IPS-18a (cell line): Measurements from ENCODE around the gene FAHD1.

ENCODE experiments used
- H3K27ac ChIP-seq: one replicate; pipeline ENCODE4 v1.5.1; 2013; ENCODE audit warnings: low read length
- H3K27me3 ChIP-seq: one replicate; pipeline ENCODE4 v1.6.1; 2013; ENCODE audit warnings: mild to moderate bottlenecking, low read length; ENCODE audit not compliant: control insufficient read depth, insufficient read depth
- H3K36me3 ChIP-seq: one replicate; pipeline ENCODE4 v1.6.1; 2013; ENCODE audit warnings: low read depth, low read length; ENCODE audit not compliant: control insufficient read depth
- H3K4me1 ChIP-seq: one replicate; pipeline ENCODE4 v1.6.1; 2013; ENCODE audit warnings: low read depth, low read length; ENCODE audit not compliant: control insufficient read depth
- H3K4me3 ChIP-seq: one replicate; pipeline ENCODE4 v1.5.1; 2013; ENCODE audit warnings: low read length
- H3K9ac ChIP-seq: one replicate; pipeline ENCODE4 v1.6.1; 2013; ENCODE audit warnings: mild to moderate bottlenecking, low read length, moderate library complexity
- H3K9me3 ChIP-seq: one replicate; pipeline ENCODE4 v1.6.1; 2013; ENCODE audit warnings: low read depth, low read length; ENCODE audit not compliant: control insufficient read depth

FAHD1 gene

GRCh38 chr16:1832838-1833454 lies 5.9 kb downstream of the FAHD1 start:
- no peaks in the 10 kb centered on the region for H3K36me3 ChIP-seq
- H3K27ac ChIP-seq, result no peak overlapping the region
- H3K9ac ChIP-seq, result no peak overlapping the region
- H3K4me3 ChIP-seq, result no peak overlapping the region
- H3K4me1 ChIP-seq, result no peaks in the 10 kb centered on the region
- no peaks in the 10 kb centered on the region for H3K27me3 ChIP-seq
- no peaks in the 10 kb centered on the region for H3K9me3 ChIP-seq

DNA sequence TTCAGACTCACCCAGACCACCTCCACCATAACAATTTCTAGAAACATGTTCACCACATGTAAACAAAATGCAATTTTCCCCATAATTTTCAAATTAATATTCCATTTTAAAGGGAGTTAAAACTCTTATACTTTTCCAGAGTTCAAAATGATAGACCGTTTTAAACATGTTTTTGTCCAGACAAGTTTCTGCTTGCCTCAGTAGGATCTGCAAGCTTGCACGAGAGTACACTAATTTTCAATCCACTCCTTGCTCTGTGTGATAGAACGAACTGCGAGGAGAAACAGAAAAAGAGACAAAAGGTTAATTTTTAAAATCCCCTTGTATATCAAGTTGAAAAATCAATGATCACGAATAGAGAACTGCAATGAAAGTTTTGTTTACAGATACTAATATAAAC lies 7.1 kb downstream of the FAHD1 start:
- Histone ChIP-seq H3K4me1 (no peaks in the 10 kb centered on the region), H3K9me3 (no peaks in the 10 kb centered on the region), H3K36me3 (no peaks in the 10 kb centered on the region), H3K27me3 (no peaks in the 10 kb centered on the region), H3K9ac (no peak overlapping the region), H3K4me3 (no peak overlapping the region), H3K27ac (no peak overlapping the region)

DNA sequence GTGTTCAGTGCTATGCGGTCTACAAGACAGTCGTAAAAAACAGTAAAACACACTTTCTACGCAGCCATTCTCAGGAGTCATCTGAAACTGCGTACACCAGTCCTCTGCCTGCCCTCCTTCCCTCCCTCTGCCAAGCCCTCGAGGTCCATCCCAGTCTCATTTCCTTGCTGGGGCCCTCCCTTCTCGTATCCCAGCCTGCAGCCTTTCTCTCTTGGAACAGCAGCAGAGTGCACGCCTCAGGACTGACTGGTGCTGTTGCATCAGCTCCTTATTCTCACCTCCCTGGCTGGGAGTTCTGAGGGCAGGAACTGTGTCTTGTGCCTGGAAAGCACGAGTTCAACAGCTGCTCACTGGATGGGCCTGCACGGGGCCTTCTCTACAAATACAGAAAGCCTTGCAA lies 12.5 kb downstream of the FAHD1 start:
- no peak overlapping the region for H3K4me3 ChIP-seq
- no peak overlapping the region for H3K9ac ChIP-seq
- no peak overlapping the region for H3K27ac ChIP-seq
- H3K4me1 ChIP-seq, result no peaks in the 10 kb centered on the region
- no peaks in the 10 kb centered on the region for H3K9me3 ChIP-seq
- H3K27me3 ChIP-seq, result no peaks in the 10 kb centered on the region
- no peaks in the 10 kb centered on the region for H3K36me3 ChIP-seq

DNA sequence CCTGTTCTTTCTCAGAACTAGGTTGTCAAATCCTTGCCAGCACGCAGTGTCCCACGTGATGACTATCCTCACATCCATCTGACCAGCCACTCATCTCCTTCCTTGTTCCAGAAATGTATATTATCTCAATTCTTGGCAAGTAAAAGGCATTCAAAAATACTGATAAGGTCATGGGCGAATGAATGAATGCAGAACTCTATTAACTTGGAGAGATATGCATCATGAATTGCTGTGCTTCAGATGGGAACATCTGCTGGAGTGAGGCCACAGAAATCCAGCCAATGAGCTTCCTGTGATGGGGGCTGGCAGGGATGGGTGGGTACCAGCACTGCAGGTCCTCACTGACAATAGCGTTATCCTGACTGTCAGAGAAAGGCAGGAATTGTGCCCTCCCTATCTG lies 19.0 kb downstream of the FAHD1 start:
- H3K27me3 ChIP-seq, result peaks cover 6% of the 10 kb centered on the region
- no peak overlapping the region for H3K27ac ChIP-seq
- H3K4me3 ChIP-seq, result no peak overlapping the region
- H3K9ac ChIP-seq, result no peak overlapping the region
- no peaks in the 10 kb centered on the region for H3K36me3 ChIP-seq
- no peaks in the 10 kb centered on the region for H3K4me1 ChIP-seq
- no peaks in the 10 kb centered on the region for H3K9me3 ChIP-seq

- Histone ChIP-seq H3K27me3 (peaks cover 10% of the 10 kb centered on the region), H3K27ac (no peak overlapping the region), H3K4me3 (no peak overlapping the region), H3K9me3 (no peaks in the 10 kb centered on the region), H3K36me3 (no peaks in the 10 kb centered on the region), H3K4me1 (no peaks in the 10 kb centered on the region), H3K9ac (no peak overlapping the region)
Observed at GRCh38 chr16:1846416-1846815, 19.4 kb downstream of the FAHD1 start.

GRCh38 chr16:1850981-1851380 lies 24.0 kb downstream of the FAHD1 start:
- no peaks in the 10 kb centered on the region for H3K4me1 ChIP-seq
- peaks cover 37% of the 10 kb centered on the region for H3K27me3 ChIP-seq
- H3K36me3 ChIP-seq, result no peaks in the 10 kb centered on the region
- no peak overlapping the region for H3K27ac ChIP-seq
- H3K9me3 ChIP-seq, result no peaks in the 10 kb centered on the region
- H3K4me3 ChIP-seq, result no peak overlapping the region
- H3K9ac ChIP-seq, result no peak overlapping the region

- Histone ChIP-seq H3K27me3 (peaks cover 37% of the 10 kb centered on the region), H3K9ac (no peak overlapping the region), H3K36me3 (no peaks in the 10 kb centered on the region), H3K9me3 (no peaks in the 10 kb centered on the region), H3K27ac (no peak overlapping the region), H3K4me1 (no peaks in the 10 kb centered on the region), H3K4me3 (no peak overlapping the region)
Observed at GRCh38 chr16:1851793-1852192, 24.8 kb downstream of the FAHD1 start.

DNA sequence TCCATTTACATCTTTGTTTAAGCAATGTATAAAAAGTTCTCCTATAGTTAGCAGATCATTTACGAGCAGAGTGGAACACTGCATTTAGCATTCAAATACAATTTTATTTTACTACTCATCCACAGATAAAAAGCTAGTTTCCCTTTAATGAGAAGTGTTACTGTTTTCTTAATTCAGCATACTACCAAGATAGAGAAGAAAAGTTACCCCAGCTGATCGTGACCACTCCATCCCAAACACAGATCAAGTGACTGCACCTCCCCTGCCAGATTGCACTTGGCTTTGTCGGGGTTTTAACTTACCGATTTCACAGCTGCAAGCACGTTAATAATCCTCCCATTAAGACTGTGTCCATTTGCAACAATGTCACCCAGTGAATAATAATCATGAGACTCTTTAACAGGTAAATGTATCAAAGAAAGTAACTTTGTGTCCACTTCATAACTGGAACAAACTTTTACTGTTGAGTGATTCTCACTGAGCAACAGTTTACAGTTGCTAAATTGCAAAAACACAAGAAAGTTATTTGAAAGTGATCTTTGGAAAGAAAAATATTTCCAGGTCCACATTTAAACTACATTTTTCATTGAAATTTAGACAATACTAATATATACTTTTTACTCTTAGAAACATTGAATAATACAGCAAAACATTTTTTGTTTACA lies 30.6 kb downstream of the FAHD1 start:
- H3K9ac ChIP-seq, result no peak overlapping the region
- H3K27ac ChIP-seq, result no peak overlapping the region
- no peaks in the 10 kb centered on the region for H3K36me3 ChIP-seq
- no peaks in the 10 kb centered on the region for H3K4me1 ChIP-seq
- peaks cover 79% of the 10 kb centered on the region for H3K27me3 ChIP-seq
- no peak overlapping the region for H3K4me3 ChIP-seq
- no peaks in the 10 kb centered on the region for H3K9me3 ChIP-seq

DNA sequence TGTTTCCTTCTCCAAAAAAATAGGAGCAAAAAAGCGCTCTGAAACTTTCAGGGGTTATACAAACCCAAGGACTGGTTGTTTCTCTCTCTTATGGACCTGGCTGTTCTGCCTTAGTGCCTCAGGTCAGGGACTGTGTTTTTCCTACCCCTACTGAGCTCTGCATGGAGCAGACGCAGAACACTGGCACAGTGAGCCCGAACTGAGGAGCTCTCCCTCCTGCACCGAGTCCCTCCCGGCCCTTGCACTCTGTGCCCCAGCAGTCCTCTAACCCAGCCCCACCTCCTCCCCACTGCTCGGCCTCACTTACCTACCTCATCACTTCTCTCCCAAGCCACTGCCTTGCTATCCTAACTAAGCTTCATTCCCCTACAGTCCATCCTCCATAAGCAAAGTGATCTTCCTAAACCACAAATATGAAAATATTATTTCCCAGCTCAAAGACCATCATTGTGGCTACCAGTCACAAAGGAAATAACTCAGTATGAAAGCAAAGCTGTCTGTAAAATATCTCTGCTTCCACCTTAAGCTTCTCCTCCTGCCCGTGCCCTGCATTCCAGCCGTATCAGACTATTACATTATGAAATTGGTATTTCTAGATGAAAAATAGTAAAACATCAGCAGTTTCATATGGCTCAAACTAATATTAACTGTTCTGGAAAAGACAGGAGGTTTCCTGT lies 31.3 kb downstream of the FAHD1 start:
- Histone ChIP-seq H3K36me3 (no peaks in the 10 kb centered on the region), H3K9ac (no peak overlapping the region), H3K9me3 (no peaks in the 10 kb centered on the region), H3K4me1 (no peaks in the 10 kb centered on the region), H3K27me3 (peaks cover 73% of the 10 kb centered on the region), H3K4me3 (no peak overlapping the region), H3K27ac (no peak overlapping the region)

GRCh38 chr16:1859650-1860049 lies 32.6 kb downstream of the FAHD1 start:
- no peaks in the 10 kb centered on the region for H3K9me3 ChIP-seq
- no peaks in the 10 kb centered on the region for H3K4me1 ChIP-seq
- no peak overlapping the region for H3K9ac ChIP-seq
- no peak overlapping the region for H3K27ac ChIP-seq
- no peaks in the 10 kb centered on the region for H3K36me3 ChIP-seq
- H3K4me3 ChIP-seq, result no peak overlapping the region
- peaks cover 62% of the 10 kb centered on the region for H3K27me3 ChIP-seq

DNA sequence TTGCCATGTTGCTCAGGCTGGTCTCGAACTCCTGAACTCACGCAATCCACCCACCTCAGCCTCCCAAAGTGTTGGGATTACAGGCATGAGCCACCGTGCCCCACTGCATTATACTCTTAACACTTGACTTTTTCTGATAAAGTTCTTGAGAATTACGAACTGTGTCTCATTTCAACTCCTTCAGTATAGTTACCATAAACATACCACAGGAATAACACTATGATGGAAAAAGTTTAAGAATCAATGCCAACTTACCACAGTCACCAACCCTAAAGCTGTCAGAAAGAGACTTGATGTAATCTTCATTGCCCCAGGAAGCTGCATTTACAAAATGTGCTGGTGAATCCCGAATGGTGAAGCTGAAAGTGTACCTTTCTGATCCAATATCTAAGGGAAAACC lies 34.7 kb downstream of the FAHD1 start:
- no peak overlapping the region for H3K27ac ChIP-seq
- H3K4me3 ChIP-seq, result no peak overlapping the region
- no peaks in the 10 kb centered on the region for H3K4me1 ChIP-seq
- no peaks in the 10 kb centered on the region for H3K36me3 ChIP-seq
- peaks cover 60% of the 10 kb centered on the region for H3K27me3 ChIP-seq
- H3K9me3 ChIP-seq, result no peaks in the 10 kb centered on the region
- H3K9ac ChIP-seq, result no peak overlapping the region

GRCh38 chr16:1862394-1862793 lies 35.4 kb downstream of the FAHD1 start:
- no peak overlapping the region for H3K9ac ChIP-seq
- H3K9me3 ChIP-seq, result no peaks in the 10 kb centered on the region
- H3K4me1 ChIP-seq, result no peaks in the 10 kb centered on the region
- no peaks in the 10 kb centered on the region for H3K36me3 ChIP-seq
- H3K27ac ChIP-seq, result no peak overlapping the region
- H3K27me3 ChIP-seq, result peaks cover 54% of the 10 kb centered on the region
- H3K4me3 ChIP-seq, result no peak overlapping the region
